Liver (tissue), 9 donors: ENCODE measurements around the gene ELF4. TPM values are rescaled to one million over a fixed set of nuclear protein-coding genes. Genes with fewer than 3 reads are reported as not detected.

Experiments
- DNase-seq: peaks from one replicate; pipeline ENCODE4 v3.0.0-alpha.2; 2017; ENCODE audit warnings: low spot score
- H3K27ac ChIP-seq, 2 donors: one replicate each; pipeline ENCODE4 v1.7.0; 2013; ENCODE audit warnings: inconsistent platforms in 2 of 2, low read length in 2 of 2, control low read depth in 1 of 2, low read depth in 1 of 2, mild to moderate bottlenecking in 1 of 2
- H3K27me3 ChIP-seq, 4 donors: one replicate each; pipeline versions ENCODE4 v1.6.1 to v1.7.0; 2013; ENCODE audit warnings: low read length in 3 of 4, inconsistent platforms in 1 of 4, mild to moderate bottlenecking in 1 of 4, moderate library complexity in 1 of 4; ENCODE audit not compliant: control insufficient read depth in 4 of 4, insufficient read depth in 4 of 4
- H3K36me3 ChIP-seq, 4 donors: one replicate each; pipeline versions ENCODE4 v1.6.1 to v1.7.0; 2013; ENCODE audit warnings: low read length in 3 of 4, mild to moderate bottlenecking in 3 of 4, low read depth in 1 of 4, moderate library complexity in 1 of 4; ENCODE audit not compliant: control insufficient read depth in 4 of 4, insufficient read depth in 3 of 4
- H3K4me1 ChIP-seq, 4 donors: one replicate each; pipeline versions ENCODE4 v1.6.1 to v1.7.0; 2013; ENCODE audit warnings: low read length in 3 of 4, mild to moderate bottlenecking in 3 of 4, moderate library complexity in 1 of 4; ENCODE audit not compliant: control insufficient read depth in 4 of 4, insufficient read depth in 4 of 4
- H3K4me3 ChIP-seq, 3 donors: one replicate each; pipeline versions ENCODE4 v1.6.1 to v1.7.0; 2013; ENCODE audit warnings: low read length in 3 of 3, control low read depth in 1 of 3, low read depth in 1 of 3, mild to moderate bottlenecking in 1 of 3
- H3K9ac ChIP-seq, 2 donors: one replicate each; pipeline ENCODE4 v1.7.0; 2013; ENCODE audit warnings: low read length in 2 of 2, mild to moderate bottlenecking in 2 of 2, moderate library complexity in 2 of 2, control low read depth in 1 of 2, low read depth in 1 of 2
- H3K9me3 ChIP-seq, 4 donors: one replicate each; pipeline versions ENCODE4 v1.6.1 to v1.7.0; 2013; ENCODE audit warnings: low read length in 3 of 4; ENCODE audit not compliant: control insufficient read depth in 4 of 4
- EGR1 ChIP-seq, 2 donors: IDR thresholded peaks; 2 replicates each; pipeline ENCODE4 v1.6.1; 2016 to 2018; ENCODE audit warnings: antibody characterized with exemption in 2 of 2, low read depth in 2 of 2
- FOXA1 ChIP-seq: IDR thresholded peaks from 2 replicates; pipeline ENCODE4 v1.6.1; 2016; ENCODE audit warnings: antibody characterized with exemption
- FOXA2 ChIP-seq: IDR thresholded peaks from 2 replicates; pipeline ENCODE4 v1.6.1; 2016; ENCODE audit warnings: antibody characterized with exemption
- HNF4A ChIP-seq, 2 donors: conservative IDR thresholded peaks; 2 replicates each; pipeline ENCODE4 v1.6.1; 2016; ENCODE audit warnings: antibody characterized with exemption in 2 of 2, mild to moderate bottlenecking in 2 of 2
- HNF4G ChIP-seq: IDR thresholded peaks from 2 replicates; pipeline ENCODE4 v1.6.1; 2016; ENCODE audit warnings: antibody characterized with exemption
- JUND ChIP-seq, 2 donors: IDR thresholded peaks; 2 replicates each; pipeline ENCODE4 v1.6.1; 2016; ENCODE audit warnings: antibody characterized with exemption in 2 of 2
- RAD21 ChIP-seq, 2 donors: IDR thresholded peaks; 2 replicates each; pipeline ENCODE4 v1.6.1; 2016; ENCODE audit warnings: antibody characterized with exemption in 2 of 2, mild to moderate bottlenecking in 2 of 2
- RXRA ChIP-seq, 2 donors: IDR thresholded peaks; 2 replicates each; pipeline ENCODE4 v1.6.1; 2017 to 2018; ENCODE audit warnings: antibody characterized with exemption in 2 of 2, mild to moderate bottlenecking in 1 of 2
- SP1 ChIP-seq: IDR thresholded peaks from 2 replicates; pipeline ENCODE4 v1.6.1; 2018; ENCODE audit warnings: antibody characterized with exemption, mild to moderate bottlenecking
- YY1 ChIP-seq: IDR thresholded peaks from 2 replicates; pipeline ENCODE4 v1.6.1; 2016; ENCODE audit warnings: antibody characterized with exemption, mild to moderate bottlenecking
- WGBS: extraction: QIAGEN DNeasy Blood & Tissue Kit; methylation state at CpG from one replicate; pipeline ENCODE4 v1.1.7; 2013; 5-methylcytosine and 5-hydroxymethylcytosine counted together
- polyA plus RNA-seq, 2 donors: library from polyadenylated mRNA; stranded (reverse) in 1 of 2; unstranded in 1 of 2; fragments of 200-250 nt in 1 of 2; fragments of >200 nt in 1 of 2; fragmentation: Nextera tagmentation in 1 of 2; extraction: Ambion mirVana in 1 of 2; gene quantifications; one replicate each; pipeline versions ENCODE4 v1.2.1 to v1.2.3, GENCODE V29; 2013 to 2015
- total RNA-seq, 2 donors: library from RNA; depleted of rRNA; stranded (reverse); fragments of >200 nt; gene quantifications; one replicate each; pipeline ENCODE4 v1.2.3, GENCODE V29; 2014
- TF ChIP-seq, protein P1 (sequence below): IDR thresholded peaks from 2 replicates; pipeline ENCODE4 v1.6.1; 2016; ENCODE audit warnings: antibody characterized with exemption
- TF ChIP-seq, protein P2 (sequence below): IDR thresholded peaks from 2 replicates; pipeline ENCODE4 v1.6.1; 2016; ENCODE audit warnings: antibody characterized with exemption
- TF ChIP-seq, protein P3 (sequence below): fragments of 150-350 bp; IDR thresholded peaks from 2 replicates; pipeline ENCODE4 v1.5.1; 2017; ENCODE audit warnings: improper control_type of control experiment, low read depth, low read length; ENCODE audit not compliant: missing input control
- donor health status: healthy.
- donor health status: healthy.
- donor health status: healthy.
- donor health status: healthy.
- donor health status: healthy.

ELF4 gene
- total and polyA plus RNA-seq, 4 donors = 0.35 to 4.7 (median 1.5) TPM

DNA sequence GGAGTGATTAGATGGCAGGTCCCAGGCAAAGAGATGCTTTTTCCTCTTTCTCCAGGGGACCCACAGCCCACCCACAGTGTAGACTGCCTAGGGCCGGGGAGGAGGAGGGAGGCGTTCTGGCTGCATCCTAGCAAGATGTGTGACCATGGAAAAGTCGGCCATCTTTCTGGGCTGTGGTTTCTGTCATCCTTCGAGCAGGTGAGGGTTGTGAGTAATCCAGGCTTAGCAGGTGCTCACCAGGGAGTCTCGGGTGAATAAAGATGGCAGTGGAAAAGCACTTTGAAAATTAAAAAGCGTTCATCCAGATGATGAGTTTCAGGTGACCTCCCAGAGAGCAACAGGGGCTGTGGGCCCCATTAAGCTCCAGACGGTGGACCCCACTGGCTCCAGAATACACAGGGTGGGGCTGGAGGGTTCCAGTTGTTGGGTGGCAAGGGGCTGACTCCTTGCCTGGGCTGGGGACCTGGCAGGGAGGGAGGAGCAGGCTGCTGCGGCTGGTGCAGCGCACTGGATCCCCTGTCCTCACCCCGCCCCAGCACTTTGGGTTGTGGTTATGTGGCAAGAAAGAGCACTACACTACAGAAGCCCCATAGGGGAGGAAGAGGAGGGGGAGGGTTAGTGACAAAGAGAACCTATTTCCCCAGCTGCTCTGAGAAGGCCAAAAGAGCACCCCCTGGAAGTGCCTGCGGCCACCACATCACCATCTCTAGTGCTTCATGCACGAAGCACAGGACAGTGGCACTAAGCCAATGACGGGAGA, 23.7 kb downstream of the ELF4 start:
- DNase-seq = no peak
- no peak overlapping the region for H3K9ac ChIP-seq
- H3K27ac ChIP-seq = peak overlapping the region; percentile 31 to 42
- peaks cover 0 to 6% (median 0%) of the 10 kb centered on the region in 4 donors for H3K4me1 ChIP-seq
- TF ChIP-seq JUND (IDR thresholded peaks at IDR 0.05) (no peak), FOXA2 (no peak), FOXA1 (no peak), SP1 (no peak), RXRA (IDR thresholded peaks at IDR 0.05) (no peak), HNF4G (no peak), HNF4A (conservative IDR thresholded peaks at IDR 0.05) (no peak), EGR1 (IDR thresholded peaks at IDR 0.05; ENCODE audit: low read depth in 2 of 2) (no peak)
- TF ChIP-seq, protein P1, sequence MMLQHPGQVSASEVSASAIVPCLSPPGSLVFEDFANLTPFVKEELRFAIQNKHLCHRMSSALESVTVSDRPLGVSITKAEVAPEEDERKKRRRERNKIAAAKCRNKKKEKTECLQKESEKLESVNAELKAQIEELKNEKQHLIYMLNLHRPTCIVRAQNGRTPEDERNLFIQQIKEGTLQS = no peak
- TF ChIP-seq, protein P2, sequence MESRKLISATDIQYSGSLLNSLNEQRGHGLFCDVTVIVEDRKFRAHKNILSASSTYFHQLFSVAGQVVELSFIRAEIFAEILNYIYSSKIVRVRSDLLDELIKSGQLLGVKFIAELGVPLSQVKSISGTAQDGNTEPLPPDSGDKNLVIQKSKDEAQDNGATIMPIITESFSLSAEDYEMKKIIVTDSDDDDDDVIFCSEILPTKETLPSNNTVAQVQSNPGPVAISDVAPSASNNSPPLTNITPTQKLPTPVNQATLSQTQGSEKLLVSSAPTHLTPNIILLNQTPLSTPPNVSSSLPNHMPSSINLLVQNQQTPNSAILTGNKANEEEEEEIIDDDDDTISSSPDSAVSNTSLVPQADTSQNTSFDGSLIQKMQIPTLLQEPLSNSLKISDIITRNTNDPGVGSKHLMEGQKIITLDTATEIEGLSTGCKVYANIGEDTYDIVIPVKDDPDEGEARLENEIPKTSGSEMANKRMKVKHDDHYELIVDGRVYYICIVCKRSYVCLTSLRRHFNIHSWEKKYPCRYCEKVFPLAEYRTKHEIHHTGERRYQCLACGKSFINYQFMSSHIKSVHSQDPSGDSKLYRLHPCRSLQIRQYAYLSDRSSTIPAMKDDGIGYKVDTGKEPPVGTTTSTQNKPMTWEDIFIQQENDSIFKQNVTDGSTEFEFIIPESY = no peak
- peaks cover 0 to 5% (median 0%) of the 10 kb centered on the region in 4 donors for H3K27me3 ChIP-seq
- no peaks in the 10 kb centered on the region for H3K9me3 ChIP-seq
- WGBS = 73% methylated on average over 13 of the region's 13 CpGs
- H3K36me3 ChIP-seq = no peaks in the 10 kb centered on the region
- no peak overlapping the region for H3K4me3 ChIP-seq

DNA sequence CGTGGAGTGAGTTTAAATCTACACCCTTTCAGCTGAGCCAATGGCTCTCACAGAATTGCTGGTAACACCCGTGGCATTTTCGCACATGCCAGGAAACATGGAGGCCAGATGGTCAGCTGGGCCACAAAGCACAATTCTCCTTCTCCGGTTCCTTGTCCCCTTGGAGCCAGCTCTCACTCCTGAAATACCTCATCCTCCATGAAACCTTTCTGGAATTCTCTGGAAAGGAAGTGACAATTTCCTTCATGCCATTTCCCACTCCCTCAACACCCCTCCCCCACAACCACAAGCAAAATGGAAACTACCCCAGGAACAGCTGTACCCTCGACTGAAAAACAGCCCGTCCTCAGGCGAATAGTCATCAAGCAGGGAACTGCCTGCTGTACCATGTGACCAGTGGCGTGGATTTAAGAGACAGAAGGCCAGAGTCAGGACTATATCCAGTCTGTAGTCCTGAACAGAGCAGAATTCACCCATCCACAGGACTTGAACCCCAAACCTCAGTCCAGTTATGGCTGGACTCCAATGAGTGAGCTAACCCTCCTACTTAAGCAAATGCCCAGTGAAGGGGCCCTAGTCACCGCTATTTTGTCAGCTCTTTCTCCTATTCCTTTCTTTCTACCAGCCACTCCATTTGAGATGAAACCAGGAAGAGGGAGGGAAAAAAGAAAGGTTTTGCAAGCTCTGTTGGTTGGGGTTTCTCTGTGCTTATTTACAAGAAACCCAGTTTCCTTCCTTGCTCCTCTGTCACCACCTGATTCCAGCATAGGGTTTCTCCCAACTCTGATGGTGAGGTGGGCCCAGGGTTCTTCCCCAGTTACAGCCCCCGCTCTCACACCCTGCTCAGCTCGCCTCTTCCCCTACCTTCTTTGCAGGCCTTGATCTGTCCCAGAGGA, 24.5 kb downstream of the ELF4 start:
- Histone ChIP-seq H3K4me3 (no peak overlapping the region), H3K27me3 (peaks cover 0 to 5% (median 0%) of the 10 kb centered on the region in 4 donors), H3K27ac (peak overlapping the region; percentile 31 to 54), H3K9me3 (no peaks in the 10 kb centered on the region), H3K9ac (no peak overlapping the region), H3K4me1 (peaks cover 0 to 6% (median 0%) of the 10 kb centered on the region in 4 donors), H3K36me3 (no peaks in the 10 kb centered on the region)
- 68% methylated on average over 11 of the region's 11 CpGs for WGBS
- TF ChIP-seq, protein P3, sequence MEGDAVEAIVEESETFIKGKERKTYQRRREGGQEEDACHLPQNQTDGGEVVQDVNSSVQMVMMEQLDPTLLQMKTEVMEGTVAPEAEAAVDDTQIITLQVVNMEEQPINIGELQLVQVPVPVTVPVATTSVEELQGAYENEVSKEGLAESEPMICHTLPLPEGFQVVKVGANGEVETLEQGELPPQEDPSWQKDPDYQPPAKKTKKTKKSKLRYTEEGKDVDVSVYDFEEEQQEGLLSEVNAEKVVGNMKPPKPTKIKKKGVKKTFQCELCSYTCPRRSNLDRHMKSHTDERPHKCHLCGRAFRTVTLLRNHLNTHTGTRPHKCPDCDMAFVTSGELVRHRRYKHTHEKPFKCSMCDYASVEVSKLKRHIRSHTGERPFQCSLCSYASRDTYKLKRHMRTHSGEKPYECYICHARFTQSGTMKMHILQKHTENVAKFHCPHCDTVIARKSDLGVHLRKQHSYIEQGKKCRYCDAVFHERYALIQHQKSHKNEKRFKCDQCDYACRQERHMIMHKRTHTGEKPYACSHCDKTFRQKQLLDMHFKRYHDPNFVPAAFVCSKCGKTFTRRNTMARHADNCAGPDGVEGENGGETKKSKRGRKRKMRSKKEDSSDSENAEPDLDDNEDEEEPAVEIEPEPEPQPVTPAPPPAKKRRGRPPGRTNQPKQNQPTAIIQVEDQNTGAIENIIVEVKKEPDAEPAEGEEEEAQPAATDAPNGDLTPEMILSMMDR = no peak
- TF ChIP-seq HNF4A (conservative IDR thresholded peaks at IDR 0.05) (no peak), JUND (IDR thresholded peaks at IDR 0.05) (no peak), EGR1 (IDR thresholded peaks at IDR 0.05; ENCODE audit: low read depth in 2 of 2) (no peak), YY1 (no peak), FOXA1 (no peak), RAD21 (IDR thresholded peaks at IDR 0.05) (no peak), SP1 (no peak)
- no peak for DNase-seq
